Measurements from ENCODE around the gene CTDP1. TPM values are rescaled to one million over a fixed set of nuclear protein-coding genes. Genes with fewer than 3 reads are reported as not detected.

CTDP1 gene
- total RNA-seq, 2 experiments from 2014 or later, result 28.0 to 29.1 TPM

- Mint-ChIP-seq H3K36me3 (ENCODE audit: low read depth) (peaks cover 35% of the 10 kb centered on the region), H3K4me1 (ENCODE audit: low read depth) (peaks cover 71% of the 10 kb centered on the region), H3K27me3 (ENCODE audit: low read depth) (no peaks in the 10 kb centered on the region), H3K9me3 (no peaks in the 10 kb centered on the region), H3K27ac (peak overlapping the region; percentile 76), H3K4me3 (peak overlapping the region; percentile 82)
- CTCF ChIA-PET, result interaction anchor here (1.3 kb wide), 1 partner anchor 300 kb away, joined by 5 read pairs; no protein-coding TSS in a partner anchor
- DNase-seq, result peak; percentile 66
- intact Hi-C loops (cut with micrococcal nuclease), result loop anchor here (5.0 kb wide), 3 partner anchors 117 to 1038 kb away; partner anchors contain the start of gene KCNG2
Observed at GRCh38 chr18:79680100-79680879, 687 bp downstream of the CTDP1 start.

- peaks cover 32% of the 10 kb centered on the region for H3K36me3 Mint-ChIP-seq (ENCODE audit: low read depth)
- H3K27ac Mint-ChIP-seq, result peak overlapping the region; percentile 76
- H3K4me3 Mint-ChIP-seq, result peak overlapping the region; percentile 82
- DNase-seq, result no peak
- CTCF ChIA-PET, result interaction anchor here (1.3 kb wide), 1 partner anchor 300 kb away, joined by 5 read pairs; no protein-coding TSS in a partner anchor
- no peaks in the 10 kb centered on the region for H3K27me3 Mint-ChIP-seq (ENCODE audit: low read depth)
- H3K9me3 Mint-ChIP-seq, result no peaks in the 10 kb centered on the region
- H3K4me1 Mint-ChIP-seq (ENCODE audit: low read depth), result peaks cover 76% of the 10 kb centered on the region
- intact Hi-C loops (cut with micrococcal nuclease), result loop anchor here (5.0 kb wide), 3 partner anchors 116 to 1039 kb away; partner anchors contain the start of gene KCNG2
Observed at GRCh38 chr18:79680891-79681339, 1.3 kb downstream of the CTDP1 start.

GRCh38 chr18:79681484-79682387, 2.1 kb downstream of the CTDP1 start:
- Mint-ChIP-seq H3K4me3 (peak overlapping the region; percentile 82), H3K9me3 (no peaks in the 10 kb centered on the region), H3K4me1 (ENCODE audit: low read depth) (peaks cover 80% of the 10 kb centered on the region), H3K36me3 (ENCODE audit: low read depth) (peaks cover 27% of the 10 kb centered on the region), H3K27ac (peak overlapping the region; percentile 76), H3K27me3 (ENCODE audit: low read depth) (no peaks in the 10 kb centered on the region)
- DNase-seq, result peak; percentile 85
- CTCF ChIA-PET, result no interaction called here
- intact Hi-C loops (cut with micrococcal nuclease), result loop anchor here (5.0 kb wide), 3 partner anchors 116 to 1039 kb away; partner anchors contain the start of gene KCNG2

GRCh38 chr18:79682481-79682880, 2.9 kb downstream of the CTDP1 start:
- H3K4me1 Mint-ChIP-seq (ENCODE audit: low read depth), result peaks cover 73% of the 10 kb centered on the region
- intact Hi-C loops (cut with micrococcal nuclease), result loop anchor here (5.0 kb wide), 3 partner anchors 115 to 1040 kb away; partner anchors contain the start of gene KCNG2
- peak overlapping the region; percentile 82 for H3K4me3 Mint-ChIP-seq
- H3K36me3 Mint-ChIP-seq (ENCODE audit: low read depth), result peaks cover 20% of the 10 kb centered on the region
- DNase-seq, result no peak
- H3K9me3 Mint-ChIP-seq, result no peaks in the 10 kb centered on the region
- H3K27ac Mint-ChIP-seq, result peak overlapping the region; percentile 76
- CTCF ChIA-PET, result no interaction called here
- no peaks in the 10 kb centered on the region for H3K27me3 Mint-ChIP-seq (ENCODE audit: low read depth)

GRCh38 chr18:79682894-79683625, 3.5 kb downstream of the CTDP1 start:
- peak; percentile 75 for DNase-seq
- Mint-ChIP-seq H3K36me3 (ENCODE audit: low read depth) (peaks cover 14% of the 10 kb centered on the region), H3K27ac (peak overlapping the region; percentile 76), H3K9me3 (no peaks in the 10 kb centered on the region), H3K4me1 (ENCODE audit: low read depth) (peaks cover 72% of the 10 kb centered on the region), H3K27me3 (ENCODE audit: low read depth) (no peaks in the 10 kb centered on the region), H3K4me3 (peak overlapping the region; percentile 50)
- CTCF ChIA-PET, result no interaction called here
- intact Hi-C loops (cut with micrococcal nuclease), result loop anchor here (5.0 kb wide), 3 partner anchors 114 to 1041 kb away; partner anchors contain the start of gene KCNG2

- no peaks in the 10 kb centered on the region for H3K9me3 Mint-ChIP-seq
- no peak for DNase-seq
- peak overlapping the region; percentile 76 for H3K27ac Mint-ChIP-seq
- intact Hi-C loops (cut with micrococcal nuclease), result loop anchor here (5.0 kb wide), 3 partner anchors 114 to 1041 kb away; partner anchors contain the start of gene KCNG2
- H3K4me1 Mint-ChIP-seq (ENCODE audit: low read depth), result peaks cover 69% of the 10 kb centered on the region
- peak overlapping the region; percentile 24 for H3K4me3 Mint-ChIP-seq
- peaks cover 14% of the 10 kb centered on the region for H3K36me3 Mint-ChIP-seq (ENCODE audit: low read depth)
- H3K27me3 Mint-ChIP-seq (ENCODE audit: low read depth), result no peaks in the 10 kb centered on the region
- CTCF ChIA-PET, result no interaction called here
Observed at GRCh38 chr18:79683626-79684282, 4.2 kb downstream of the CTDP1 start.

- CTCF ChIA-PET, result no interaction called here
- H3K36me3 Mint-ChIP-seq (ENCODE audit: low read depth), result peaks cover 14% of the 10 kb centered on the region
- H3K4me1 Mint-ChIP-seq (ENCODE audit: low read depth), result peaks cover 73% of the 10 kb centered on the region
- peak overlapping the region; percentile 76 for H3K27ac Mint-ChIP-seq
- DNase-seq, result peak; percentile 25
- intact Hi-C loops (cut with micrococcal nuclease), result loop anchor here (5.0 kb wide), 3 partner anchors 113 to 1042 kb away; partner anchors contain the start of gene KCNG2
- H3K4me3 Mint-ChIP-seq, result no peak overlapping the region
- H3K27me3 Mint-ChIP-seq (ENCODE audit: low read depth), result no peaks in the 10 kb centered on the region
- no peaks in the 10 kb centered on the region for H3K9me3 Mint-ChIP-seq
Observed at GRCh38 chr18:79684283-79684631, 4.7 kb downstream of the CTDP1 start.

GRCh38 chr18:79684787-79685186, 5.2 kb downstream of the CTDP1 start:
- intact Hi-C loops (cut with micrococcal nuclease), result loop anchor here (5.0 kb wide), 3 partner anchors 113 to 1042 kb away; partner anchors contain the start of gene KCNG2
- H3K36me3 Mint-ChIP-seq (ENCODE audit: low read depth), result peaks cover 14% of the 10 kb centered on the region
- CTCF ChIA-PET, result no interaction called here
- H3K4me3 Mint-ChIP-seq, result no peak overlapping the region
- peaks cover 75% of the 10 kb centered on the region for H3K4me1 Mint-ChIP-seq (ENCODE audit: low read depth)
- H3K27ac Mint-ChIP-seq, result peak overlapping the region; percentile 42
- no peaks in the 10 kb centered on the region for H3K27me3 Mint-ChIP-seq (ENCODE audit: low read depth)
- no peak for DNase-seq
- no peaks in the 10 kb centered on the region for H3K9me3 Mint-ChIP-seq

- peaks cover 14% of the 10 kb centered on the region for H3K36me3 Mint-ChIP-seq (ENCODE audit: low read depth)
- CTCF ChIA-PET, result no interaction called here
- H3K27me3 Mint-ChIP-seq (ENCODE audit: low read depth), result no peaks in the 10 kb centered on the region
- intact Hi-C loops (cut with micrococcal nuclease), result no loop called here
- no peak overlapping the region for H3K4me3 Mint-ChIP-seq
- peaks cover 77% of the 10 kb centered on the region for H3K4me1 Mint-ChIP-seq (ENCODE audit: low read depth)
- no peak overlapping the region for H3K27ac Mint-ChIP-seq
- DNase-seq, result peak; percentile 62
- H3K9me3 Mint-ChIP-seq, result no peaks in the 10 kb centered on the region
Observed at GRCh38 chr18:79685281-79685680, 5.7 kb downstream of the CTDP1 start.

- peaks cover 14% of the 10 kb centered on the region for H3K36me3 Mint-ChIP-seq (ENCODE audit: low read depth)
- peak overlapping the region; percentile 34 for H3K27ac Mint-ChIP-seq
- no peak for DNase-seq
- intact Hi-C loops (cut with micrococcal nuclease), result no loop called here
- H3K4me1 Mint-ChIP-seq (ENCODE audit: low read depth), result peaks cover 73% of the 10 kb centered on the region
- no peaks in the 10 kb centered on the region for H3K27me3 Mint-ChIP-seq (ENCODE audit: low read depth)
- no peaks in the 10 kb centered on the region for H3K9me3 Mint-ChIP-seq
- CTCF ChIA-PET, result no interaction called here
- no peak overlapping the region for H3K4me3 Mint-ChIP-seq
Observed at GRCh38 chr18:79685971-79686370, 6.4 kb downstream of the CTDP1 start.

GRCh38 chr18:79687806-79688205, 8.2 kb downstream of the CTDP1 start:
- Mint-ChIP-seq H3K4me3 (no peak overlapping the region), H3K4me1 (ENCODE audit: low read depth) (peaks cover 62% of the 10 kb centered on the region)

More at GRCh38 chr18:79687806-79688205, 8.2 kb downstream of the CTDP1 start:
- DNase-seq, result no peak
- Mint-ChIP-seq H3K27me3 (ENCODE audit: low read depth) (no peaks in the 10 kb centered on the region), H3K9me3 (no peaks in the 10 kb centered on the region), H3K36me3 (ENCODE audit: low read depth) (peaks cover 6% of the 10 kb centered on the region), H3K27ac (no peak overlapping the region)
- intact Hi-C loops (cut with micrococcal nuclease), result no loop called here
- CTCF ChIA-PET, result no interaction called here

Data from activated naive CD4-positive, alpha-beta T cell treated with anti-CD3 and anti-CD28 coated beads for 36 hours (primary cell).